GM18873 (cell line): ENCODE results near the gene GC.
"Not testable (repeated sequence)": the region's sequence is repeated elsewhere in the genome, so short reads cannot be mapped to it uniquely, and the experiment has no call there.

ENCODE experiments used
- ATAC-seq: cut with Tn5 transposase; IDR thresholded peaks from one replicate; pipeline ENCODE4 v1.9.1; 2021; ENCODE audit warnings: mild to moderate bottlenecking, moderate library complexity, moderate number of reproducible peaks; ENCODE audit not compliant: unreplicated experiment, low FRiP score

The GC gene, protein sequence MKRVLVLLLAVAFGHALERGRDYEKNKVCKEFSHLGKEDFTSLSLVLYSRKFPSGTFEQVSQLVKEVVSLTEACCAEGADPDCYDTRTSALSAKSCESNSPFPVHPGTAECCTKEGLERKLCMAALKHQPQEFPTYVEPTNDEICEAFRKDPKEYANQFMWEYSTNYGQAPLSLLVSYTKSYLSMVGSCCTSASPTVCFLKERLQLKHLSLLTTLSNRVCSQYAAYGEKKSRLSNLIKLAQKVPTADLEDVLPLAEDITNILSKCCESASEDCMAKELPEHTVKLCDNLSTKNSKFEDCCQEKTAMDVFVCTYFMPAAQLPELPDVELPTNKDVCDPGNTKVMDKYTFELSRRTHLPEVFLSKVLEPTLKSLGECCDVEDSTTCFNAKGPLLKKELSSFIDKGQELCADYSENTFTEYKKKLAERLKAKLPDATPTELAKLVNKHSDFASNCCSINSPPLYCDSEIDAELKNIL

DNA sequence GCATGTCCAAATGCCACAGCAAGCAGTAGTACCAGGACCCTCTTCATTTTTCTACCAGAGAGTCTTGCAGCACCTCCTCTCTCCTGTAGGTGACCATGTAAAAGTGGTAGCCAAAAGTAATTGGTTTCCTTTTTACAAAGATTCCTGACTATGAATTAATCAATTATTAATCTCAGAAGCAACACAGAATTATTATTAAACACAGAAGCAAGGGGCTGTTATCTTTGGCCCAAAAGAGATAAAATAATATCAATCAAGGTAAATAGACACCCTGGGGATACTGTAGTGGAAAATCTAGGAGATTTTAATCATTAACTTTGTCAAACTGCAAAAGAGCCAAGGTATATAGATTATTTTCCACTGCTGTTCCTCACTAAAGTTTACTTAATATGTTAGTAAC, at the start of gene GC:
GC (minus strand) TSS at position 108 of the 400 bp plus-strand sequence; CDS start at position 47, 61 bp downstream.
- no peak for ATAC-seq

DNA sequence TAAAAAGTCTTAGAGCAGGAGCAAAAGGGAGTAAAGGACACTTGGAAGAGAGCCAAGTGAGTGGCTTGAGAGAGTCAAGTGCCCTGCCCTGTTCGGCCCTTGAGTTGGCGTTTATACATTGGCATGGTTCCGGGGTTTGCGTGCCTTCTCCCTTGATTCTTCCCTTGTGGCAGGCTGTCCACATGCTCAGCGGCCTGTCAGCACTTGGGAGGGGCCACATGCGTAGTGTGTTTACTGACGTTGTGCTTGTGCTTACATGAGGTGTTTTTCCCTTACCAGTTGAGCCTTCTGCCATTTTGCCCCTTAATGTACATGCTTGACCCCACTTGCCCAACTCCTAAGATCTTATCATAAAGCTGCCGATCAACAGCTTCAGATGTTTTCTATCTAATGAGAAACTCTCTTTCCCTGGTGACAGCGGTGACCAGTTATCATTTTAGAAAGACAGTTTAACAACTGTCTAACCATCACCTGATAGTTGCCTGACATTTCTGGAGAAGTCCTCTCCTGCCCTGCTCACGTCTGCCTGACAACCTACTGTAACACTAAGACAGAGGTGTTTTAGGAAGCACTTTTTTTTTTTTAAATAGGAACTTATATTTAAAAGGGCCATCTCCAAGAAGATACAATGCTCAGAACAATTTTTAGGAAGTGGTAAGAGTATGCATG, 49.5 kb upstream of the GC start:
- ATAC-seq = no peak

DNA sequence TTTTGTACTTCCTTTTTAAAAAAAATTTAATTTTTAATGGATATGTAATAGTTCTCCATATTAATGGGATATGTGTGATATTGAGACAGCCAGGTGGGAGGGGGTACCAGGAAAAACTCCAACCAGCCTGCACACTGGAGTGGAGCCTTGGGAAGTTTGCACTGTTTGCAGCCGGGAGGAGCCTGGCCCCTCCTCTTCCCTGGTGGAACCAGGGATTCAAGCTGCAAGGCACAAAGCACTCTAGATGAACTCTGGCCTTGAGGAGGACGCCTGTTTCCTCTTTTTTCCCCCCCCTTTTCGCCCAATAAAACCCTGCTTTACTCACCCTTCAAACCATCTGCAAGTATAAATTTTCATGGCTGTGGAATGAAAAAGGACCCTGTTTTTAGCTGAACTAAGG, 48.2 kb upstream of the GC start:
- ATAC-seq = no peak

DNA sequence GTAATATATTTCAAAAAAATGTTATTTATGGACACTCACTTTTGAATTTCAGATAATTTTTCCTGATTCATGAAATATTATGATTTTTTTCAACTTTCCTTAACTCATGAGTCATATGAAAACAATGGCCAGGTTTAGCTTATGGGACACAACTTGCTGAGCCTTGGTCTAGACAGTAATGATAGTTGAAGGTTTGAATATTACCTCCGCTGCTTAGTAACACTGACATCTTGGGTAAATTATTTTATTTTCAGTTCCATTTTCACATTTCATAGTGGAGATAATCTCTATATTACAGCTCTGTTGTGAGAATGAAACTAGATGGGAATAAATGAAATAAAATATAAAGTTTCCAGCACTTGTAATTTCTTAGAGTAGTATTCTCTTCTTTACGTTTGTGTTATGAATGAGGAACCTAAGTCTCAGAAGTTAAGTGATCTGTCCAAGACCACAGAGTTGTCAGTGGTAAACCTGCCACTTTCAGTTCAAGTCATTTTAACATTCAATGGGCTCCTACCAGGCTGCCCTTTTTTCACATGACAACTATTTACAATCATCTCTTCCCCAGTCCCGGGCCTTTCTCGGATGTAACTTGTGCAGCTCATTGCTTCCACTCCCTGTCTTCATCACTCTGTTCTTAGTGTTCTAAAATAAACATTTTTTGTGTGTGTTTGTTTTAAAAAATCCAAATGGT, 46.8 kb upstream of the GC start:
- no peak for ATAC-seq

DNA sequence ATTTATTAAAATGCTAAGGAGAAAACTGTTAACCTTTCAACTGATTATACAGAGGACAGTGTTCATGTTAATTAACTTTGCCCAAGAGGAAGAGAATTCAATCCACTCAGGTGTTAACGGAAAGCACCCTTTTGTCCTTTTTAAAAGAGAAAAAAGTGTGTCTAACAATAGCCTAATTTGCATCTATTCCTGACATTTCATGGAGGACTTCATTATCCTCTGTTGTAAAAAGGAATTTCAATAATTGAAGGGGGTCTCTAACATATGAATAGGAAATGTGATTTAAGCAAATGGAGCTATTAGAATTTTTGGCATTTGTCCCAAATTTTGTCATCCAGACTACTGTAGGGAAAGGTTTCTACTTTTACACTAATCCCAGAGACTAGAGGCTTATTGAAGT, 44.6 kb upstream of the GC start:
- no peak for ATAC-seq

DNA sequence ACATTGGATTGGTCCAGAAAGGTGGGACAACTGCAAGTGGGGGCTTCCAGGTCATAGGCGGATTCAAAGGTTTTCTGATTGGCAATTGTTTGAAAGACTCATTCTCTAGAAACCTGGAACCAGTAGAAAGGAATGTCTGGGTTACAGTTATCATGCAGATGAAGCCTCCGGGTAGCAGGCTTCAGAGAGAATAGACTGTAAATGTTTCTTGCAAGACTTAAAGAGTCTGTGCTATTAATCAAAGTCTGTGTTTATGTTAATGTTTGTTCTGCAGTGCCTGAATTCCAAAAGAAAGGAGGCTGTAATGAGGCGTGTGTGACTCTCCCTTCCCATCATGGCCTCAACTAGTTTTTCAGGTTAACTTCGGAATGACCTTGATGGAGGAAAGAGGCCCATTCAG, 43.9 kb upstream of the GC start:
- ATAC-seq = no peak

DNA sequence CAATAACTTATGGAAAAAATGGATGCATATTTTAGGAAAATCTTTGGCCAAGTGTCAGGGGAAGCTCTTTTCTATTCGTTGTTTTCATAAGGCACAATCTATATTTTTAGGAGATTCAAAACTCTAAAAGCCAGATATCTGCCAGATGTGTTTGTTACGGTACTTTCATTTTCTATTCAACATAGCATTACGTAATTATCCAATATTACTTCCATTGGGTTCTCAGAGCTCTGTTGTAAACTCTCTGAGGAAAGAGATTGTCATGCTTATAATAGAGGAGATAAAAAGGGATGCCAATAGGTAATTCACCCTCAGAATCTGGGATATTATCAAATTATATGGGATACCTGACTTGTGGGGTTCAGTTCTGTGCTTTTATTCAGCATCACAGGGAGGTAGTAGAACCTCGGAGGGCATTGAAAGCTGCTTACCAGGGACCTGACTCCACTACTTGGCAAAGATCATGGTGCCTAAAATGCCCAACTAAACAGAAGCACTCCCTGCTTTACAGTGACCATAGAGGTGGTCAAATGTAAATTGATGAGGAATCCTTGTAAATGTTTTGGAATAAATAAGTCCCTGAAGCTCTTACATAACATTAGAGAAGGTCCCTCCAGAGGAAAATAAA, 32.9 kb upstream of the GC start:
- ATAC-seq = no peak

DNA sequence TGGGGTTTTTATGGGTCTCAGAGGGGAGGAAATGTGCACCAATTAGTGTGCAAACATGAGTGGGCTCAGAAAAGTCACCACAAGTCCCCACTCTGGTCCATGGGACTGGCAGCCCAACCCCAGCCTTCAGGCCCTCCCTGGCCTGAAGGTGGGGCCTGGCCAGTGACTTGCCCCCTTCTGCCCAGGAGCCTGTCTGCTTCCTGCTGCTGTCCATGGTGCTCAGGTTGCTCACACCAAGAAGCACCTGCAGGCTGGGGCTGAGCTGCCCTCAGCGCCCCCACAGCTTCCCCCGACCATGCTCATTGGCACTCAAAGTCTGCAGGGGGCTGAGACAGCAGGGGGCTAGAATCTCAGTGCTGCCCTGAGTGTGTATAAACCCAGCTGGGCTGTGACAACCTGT, 30.6 kb upstream of the GC start:
- no peak for ATAC-seq

DNA sequence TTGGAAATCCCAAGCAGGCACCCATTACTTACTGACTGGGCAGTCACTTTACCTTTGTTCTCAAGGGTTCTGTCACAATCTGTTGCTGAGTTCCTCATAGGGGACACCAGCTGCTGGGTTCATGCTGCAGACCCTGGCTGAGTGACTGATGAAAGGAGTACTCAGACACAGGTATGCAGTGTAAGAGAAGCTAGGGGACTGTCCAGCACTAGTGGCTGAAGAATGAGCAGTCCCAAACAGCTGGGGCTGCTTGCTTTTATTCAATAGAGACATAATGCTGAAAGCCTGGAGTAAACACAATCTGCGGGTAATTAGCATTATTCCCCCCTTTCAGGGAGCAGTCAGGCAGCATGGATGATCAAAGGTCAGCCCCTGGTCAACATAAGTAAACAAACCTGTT, 25.9 kb upstream of the GC start:
- not testable (repeated sequence) for ATAC-seq

DNA sequence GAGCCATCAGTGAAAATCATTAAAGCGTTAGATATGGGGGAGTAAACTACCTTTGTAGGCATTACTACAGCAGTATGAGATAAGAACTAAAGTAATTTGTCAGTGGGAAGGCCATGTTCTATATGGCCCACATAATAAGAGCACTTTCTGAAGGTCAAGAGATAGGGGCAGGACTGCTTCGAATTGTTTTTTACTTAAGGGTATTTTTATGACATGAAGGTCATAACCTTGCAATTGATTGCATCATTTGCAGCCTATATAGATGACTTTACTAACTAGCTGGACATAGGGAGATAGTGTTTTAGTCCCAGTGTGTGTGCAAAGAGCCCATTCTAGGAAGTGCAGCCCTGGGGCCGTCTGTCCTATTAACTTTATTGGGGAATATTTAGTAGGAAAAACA, 23.6 kb upstream of the GC start:
- no peak for ATAC-seq

DNA sequence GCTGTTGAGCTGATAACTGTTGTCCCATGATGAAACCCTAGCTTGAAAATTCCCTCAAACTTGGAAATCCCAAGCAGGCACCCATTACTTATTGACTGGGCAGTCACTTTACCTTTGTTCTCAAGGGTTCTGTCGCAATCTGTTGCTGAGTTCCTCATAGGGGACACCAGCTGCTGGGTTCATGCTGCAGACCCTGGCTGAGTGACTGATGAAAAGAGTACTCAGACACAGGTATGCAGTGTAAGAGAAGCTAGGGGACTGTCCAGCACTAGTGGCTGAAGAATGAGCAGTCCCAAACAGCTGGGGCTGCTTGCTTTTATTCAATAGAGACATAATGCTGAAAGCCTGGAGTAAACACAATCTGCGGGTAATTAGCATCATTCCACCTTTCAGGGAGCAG, 21.4 kb upstream of the GC start:
- ATAC-seq = not testable (repeated sequence)

DNA sequence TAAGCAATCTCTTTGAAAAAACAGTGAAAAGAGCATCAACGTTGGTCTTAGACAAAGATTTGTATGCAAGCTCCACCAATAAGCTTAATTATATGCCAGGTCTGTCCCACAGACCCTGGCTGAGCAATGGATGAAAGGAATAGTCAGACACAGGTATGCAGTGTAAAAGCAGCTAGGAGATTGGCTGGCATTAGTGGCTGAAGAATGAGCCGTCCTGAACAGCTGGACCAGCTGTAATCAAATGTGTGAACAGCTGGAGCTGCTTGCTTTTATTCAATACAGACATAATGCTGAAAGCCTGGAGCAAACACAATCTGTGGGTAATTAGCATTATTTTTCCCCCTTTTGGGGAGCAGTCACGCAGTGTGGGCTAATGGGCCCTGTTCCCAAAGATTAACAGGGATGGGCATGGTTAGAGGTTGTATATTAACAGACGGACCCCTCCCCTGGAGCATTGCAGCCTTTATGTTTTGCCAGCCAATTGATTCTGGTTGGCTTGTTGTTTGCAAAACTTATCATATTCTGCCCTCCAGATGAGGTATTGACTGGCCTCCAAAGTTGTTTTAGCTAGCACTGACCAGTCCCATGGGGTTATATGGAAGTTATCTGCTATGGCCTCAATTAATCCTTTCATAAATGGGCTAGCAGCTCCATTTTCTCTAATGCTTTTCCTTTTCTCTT, 20.3 kb upstream of the GC start:
- ATAC-seq = not testable (repeated sequence)

DNA sequence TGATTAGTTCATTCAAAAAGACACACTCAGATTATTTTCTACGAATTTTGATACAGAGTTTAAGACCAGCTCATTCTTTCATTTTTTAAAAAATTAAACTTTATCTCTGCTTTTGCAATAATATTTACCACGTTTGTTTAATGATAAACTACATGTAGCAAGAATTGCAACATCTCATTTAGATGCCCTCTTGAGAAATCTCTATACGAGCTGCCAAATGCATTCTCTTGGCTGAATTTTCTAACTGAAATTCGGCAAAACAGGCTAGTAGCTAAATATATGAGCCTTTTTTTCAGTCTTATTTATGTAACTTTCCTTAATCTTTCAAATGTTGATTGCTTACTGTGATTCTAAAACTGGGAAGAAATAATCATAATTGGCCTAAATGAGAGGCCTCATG, 2.1 kb upstream of the GC start:
- no peak for ATAC-seq

DNA sequence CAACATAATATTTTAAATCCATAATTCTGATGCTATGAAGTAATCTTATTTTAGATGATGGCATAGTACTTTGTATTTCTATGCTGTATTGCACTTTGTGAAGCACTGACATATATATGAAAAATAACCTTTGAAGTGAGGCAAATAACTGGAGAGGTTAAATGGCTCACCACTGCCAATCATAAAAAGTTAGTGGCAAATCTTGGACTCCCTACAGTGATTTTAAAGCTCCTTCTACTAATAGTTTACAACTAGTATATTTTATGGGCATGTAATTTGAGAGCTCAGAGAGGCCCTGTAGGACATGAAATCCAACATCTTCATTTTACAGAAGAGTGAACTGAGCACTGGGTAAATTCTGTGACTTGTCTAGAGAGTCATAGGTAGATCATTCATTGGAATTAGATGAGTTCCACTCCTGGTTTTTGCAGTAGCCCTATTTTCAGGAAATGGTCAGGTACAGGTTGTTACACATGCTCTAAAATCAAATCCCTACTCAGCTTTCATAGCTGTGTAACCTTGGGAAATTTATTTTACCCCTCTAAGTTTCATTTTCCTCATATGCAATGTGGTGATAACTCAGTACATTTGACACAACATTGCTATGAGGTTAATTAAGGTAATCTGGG, 804 bp upstream of the GC start:
- ATAC-seq = no peak

DNA sequence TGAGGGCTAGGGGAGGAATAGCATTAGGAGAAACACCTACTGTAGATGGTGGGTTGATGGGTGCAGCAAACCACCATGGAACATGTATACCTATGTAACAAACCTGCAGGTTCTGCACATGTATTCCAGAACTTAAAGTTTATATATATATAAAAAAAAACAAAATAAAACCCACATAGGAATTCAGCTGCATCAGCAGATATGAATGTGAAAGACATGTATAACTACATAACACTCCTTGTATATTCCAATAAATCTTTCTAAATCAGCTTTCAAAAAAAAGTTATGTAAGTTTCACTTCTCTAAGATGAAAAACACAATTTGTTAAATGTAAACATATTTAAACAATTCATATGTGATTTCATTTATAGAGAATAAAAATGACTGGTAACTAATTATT, 6.0 kb downstream of the GC start:
- ATAC-seq = no peak

DNA sequence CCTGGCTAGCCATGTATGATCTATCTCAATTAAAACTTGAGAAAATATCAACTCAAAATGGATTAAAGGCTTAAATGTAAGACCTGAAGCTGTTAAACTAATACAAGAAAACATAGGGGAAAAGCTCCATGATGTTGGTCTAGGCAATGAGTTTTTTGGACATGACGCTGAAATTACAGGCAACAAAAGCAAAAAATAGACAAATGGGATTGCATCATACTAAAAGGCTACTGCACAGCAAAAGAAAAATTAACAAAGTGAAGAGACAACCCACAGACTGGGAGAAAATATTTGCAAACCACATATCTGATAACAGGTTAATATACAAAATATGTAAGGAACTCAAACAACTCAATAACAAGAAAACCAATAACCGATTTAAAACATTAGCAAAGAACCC, 8.4 kb downstream of the GC start:
- ATAC-seq = no peak

DNA sequence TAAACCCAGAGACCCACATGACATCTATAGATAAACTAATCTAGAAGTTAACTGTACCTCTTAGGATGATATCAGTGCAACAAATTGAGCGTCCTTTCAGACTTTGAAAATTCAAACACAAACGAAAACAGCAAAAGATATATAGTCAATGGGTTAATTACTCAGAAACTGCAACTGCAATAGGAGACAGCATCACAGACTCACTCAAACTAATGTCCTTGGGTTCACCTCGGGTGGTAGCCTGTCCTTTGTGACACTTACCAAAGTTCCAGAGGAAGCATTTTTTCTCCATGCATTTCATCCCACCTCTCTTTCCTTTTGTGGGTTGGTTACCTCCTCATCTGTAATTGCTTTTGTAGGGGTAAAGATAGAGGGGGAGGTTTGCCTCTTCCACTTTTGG, 9.7 kb downstream of the GC start:
- ATAC-seq = no peak

DNA sequence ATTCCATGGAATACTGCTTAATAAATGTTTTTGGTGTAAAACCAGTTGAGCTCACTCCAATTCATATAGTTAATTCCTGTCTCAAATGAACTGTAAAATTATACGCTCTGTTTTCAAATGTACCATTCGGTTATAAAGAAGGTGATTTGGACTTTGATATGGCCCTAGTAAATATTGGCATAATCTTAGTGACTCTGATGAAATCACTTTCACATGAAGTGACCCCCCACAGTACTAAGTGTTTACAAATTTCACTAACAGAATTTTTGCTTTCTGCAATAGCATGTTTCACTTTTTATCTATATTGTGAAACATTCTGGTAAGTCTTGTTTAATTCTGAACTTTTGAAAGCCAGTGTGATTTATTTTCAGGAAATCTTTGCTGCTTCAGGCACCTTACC, 10.9 kb downstream of the GC start:
- no peak for ATAC-seq

DNA sequence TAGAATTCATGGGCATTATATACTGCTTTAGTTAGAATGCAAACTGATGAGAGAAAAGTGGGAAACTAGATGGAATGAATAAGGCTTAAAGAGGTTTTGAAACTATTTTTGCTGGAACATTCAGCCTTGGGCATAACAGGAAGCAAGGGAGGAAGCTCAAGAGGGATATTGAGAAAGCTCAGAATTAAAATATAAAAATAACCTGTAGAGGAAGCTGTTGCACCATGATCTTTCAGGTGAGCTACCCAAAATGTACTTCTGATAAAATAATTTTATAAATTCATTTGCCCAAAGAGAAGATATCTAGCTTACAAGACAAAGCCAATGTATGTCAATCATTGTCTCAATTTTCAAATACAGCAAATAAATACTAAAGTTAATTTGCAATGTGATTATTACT, 11.3 kb downstream of the GC start:
- no peak for ATAC-seq

DNA sequence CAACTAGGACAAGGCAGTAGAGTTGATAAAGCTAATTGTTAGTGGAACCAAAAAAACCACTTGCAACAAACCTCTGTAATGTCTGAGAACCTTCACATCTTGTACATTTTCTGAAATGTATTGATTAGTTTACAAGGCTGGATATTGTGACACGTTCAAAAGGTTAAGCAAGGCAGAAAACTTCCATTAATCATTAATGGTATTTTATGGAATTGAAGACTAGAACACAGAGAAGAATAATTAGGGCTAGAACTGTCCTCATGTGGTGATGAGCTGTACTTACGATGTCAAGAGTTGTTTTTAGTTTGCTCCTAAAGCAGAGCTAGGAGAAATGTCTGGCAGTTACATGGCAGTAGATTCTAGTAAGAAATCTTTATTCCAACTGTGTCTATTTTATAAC, 12.3 kb downstream of the GC start:
- no peak for ATAC-seq
